Left colon (tissue), 2 donors: ENCODE results near the gene NEK7. TPM values are rescaled to one million over a fixed set of nuclear protein-coding genes. Genes with fewer than 3 reads are reported as not detected.

Source experiments
- ATAC-seq: fragments of 200-7000 bp; cut with Tn5 transposase; one replicate; pipeline ENCODE4 v1.9.1; 2020; ENCODE audit warnings: mild to moderate bottlenecking, moderate library complexity
- DNase-seq, 2 donors: peaks; one replicate each; pipeline ENCODE4 v3.0.0-alpha.2; 2020
- intact Hi-C, 2 donors: fragments of 100-400 bp; cut with DNase I in 1 of 2; cut with micrococcal nuclease in 1 of 2; formaldehyde crosslinking; loops; one replicate each; pipeline versions ENCODE4 v1.11.2 to v1.14.0; 2022; cut with DNase I, micrococcal nuclease
- total RNA-seq, 2 donors: library from RNA; stranded (reverse); fragmentation: NEBNext Ultra II Directional; extraction: Animal tissue kit (Norgen Biotek cat#: 25700); gene quantifications; one replicate each; pipeline ENCODE4 v1.2.1, GENCODE V29; 2021
- donor health status: DM: no; HTN: no; CAD: no.
- donor health status: DM: yes; HTN: yes; CAD: no.

NEK7 gene
- total RNA-seq, 2 donors from 2014 or later: 44.0 to 61.3 TPM

- intact Hi-C loops: no loop called here
- DNase-seq (no peak), ATAC-seq (no peak)
Observed at GRCh38 chr1:198135366-198135765, 21.4 kb upstream of the NEK7 start.

DNA sequence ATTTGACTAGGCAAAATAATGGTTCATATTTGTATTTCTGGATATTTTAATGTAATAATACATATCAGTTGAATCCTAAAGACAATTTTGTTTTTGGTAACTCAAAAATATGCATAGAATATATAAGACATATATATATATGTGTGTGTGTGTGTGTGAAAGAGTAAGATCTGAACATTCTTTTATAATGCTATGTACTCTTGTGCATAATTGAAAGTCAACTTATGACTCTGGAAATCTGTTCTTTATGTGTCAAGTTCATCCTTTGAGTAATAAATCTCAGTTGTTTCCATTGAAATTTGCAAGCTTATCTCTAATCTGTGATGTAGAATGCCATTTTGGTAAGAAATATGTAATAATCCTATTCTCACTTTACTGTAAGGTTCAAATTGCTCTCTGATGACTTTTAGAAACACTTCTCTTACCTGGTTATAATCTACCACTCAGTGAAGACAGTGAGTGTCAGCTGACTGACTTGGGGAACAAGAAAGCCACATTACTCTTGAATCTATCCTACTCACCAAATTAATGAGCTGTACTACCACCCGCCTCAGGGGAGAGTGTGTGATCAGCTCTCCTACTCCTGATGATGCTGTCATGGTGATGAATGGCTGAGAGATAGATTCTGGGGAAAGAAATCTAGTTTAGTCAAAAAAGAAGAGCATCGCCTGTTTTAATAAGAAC, 15.0 kb upstream of the NEK7 start:
- no peak for DNase-seq
- ATAC-seq: no peak
- intact Hi-C loops: no loop called here

- DNase-seq (no peak), ATAC-seq (no peak)
- intact Hi-C loops: no loop called here
Observed at GRCh38 chr1:198143797-198144196, 13.0 kb upstream of the NEK7 start.

DNA sequence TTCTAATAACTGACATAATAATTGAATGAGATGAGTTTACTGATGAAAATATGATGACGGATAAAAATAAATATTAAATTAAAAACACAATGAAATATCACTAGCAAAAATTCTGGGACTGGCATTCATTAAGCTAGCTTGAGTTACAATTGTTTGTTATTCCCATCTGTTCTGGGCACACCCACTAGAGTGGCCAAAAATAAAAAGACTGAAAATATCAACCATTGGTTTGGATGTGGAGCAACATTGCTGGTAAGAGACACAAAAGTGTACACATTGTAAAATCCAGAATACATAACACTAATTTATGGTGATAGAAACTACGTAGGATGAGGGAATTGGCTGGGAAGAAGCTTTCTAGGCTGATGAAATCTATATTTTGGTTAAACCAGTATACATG, 9.6 kb upstream of the NEK7 start:
- DNase-seq: no peak
- no peak for ATAC-seq
- intact Hi-C loops: no loop called here

DNA sequence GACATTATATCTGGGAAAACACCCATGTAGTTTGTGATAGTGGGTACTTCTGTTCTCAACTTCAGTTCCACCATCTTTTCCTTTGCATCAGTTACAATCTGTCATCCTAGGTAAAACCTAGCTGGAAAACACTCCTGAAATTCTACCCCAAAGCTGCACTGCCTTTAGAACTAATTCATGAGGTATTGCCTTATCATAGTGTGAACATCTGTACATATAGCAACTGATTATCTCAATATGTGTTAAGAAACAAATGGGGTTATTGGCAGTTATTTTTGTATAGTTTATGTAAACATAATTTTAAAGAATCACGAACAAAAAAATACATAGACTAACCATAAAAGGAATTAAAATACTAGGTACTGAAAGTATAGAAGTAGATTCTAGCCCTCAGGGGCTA, 6.4 kb upstream of the NEK7 start:
- ATAC-seq (no peak), DNase-seq (no peak)
- intact Hi-C loops: no loop called here

DNA sequence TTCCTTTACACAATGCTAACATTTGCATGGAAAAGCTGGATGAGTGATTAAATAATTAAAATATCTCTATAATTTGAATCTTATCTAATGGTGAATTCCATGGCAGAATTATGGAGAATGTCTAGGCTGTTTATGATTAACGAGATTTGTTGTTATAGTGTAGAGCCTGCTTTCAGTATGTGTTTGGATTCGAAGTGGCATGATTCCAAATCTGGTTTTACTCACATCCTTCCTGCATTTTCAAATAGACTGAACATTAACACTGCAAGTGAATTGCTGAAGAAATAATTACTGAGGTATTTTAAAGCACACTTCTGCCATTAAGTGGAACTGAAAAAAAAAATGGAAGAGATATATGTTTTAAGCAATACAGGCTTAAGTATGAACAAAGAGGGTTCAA, 5.1 kb upstream of the NEK7 start:
- ATAC-seq (no peak), DNase-seq (no peak)
- intact Hi-C loops: no loop called here

- no peak for ATAC-seq
- intact Hi-C loops: no loop called here
- DNase-seq: no peak
Observed at GRCh38 chr1:198153103-198153502, 3.7 kb upstream of the NEK7 start.

DNA sequence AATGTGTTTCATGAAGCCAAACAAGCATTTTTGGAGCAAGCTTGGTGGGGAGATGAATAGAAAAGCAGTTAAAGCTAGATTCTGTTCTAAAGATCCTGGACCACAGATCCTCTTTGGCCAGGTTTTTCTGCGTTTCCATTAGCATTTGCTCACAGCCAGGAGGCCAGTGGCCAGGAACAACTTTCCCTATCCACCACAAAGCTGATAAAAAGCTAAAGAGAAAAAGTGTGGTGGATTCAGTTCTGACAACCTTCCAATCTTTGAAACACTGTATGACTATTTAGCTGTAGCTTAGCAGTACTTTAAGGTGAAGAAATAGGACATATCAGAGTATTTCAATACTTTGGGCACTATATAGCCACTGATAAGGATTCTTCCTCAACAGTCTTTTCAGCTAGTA, 3.0 kb upstream of the NEK7 start:
- DNase-seq (no peak), ATAC-seq (no peak)
- intact Hi-C loops: no loop called here

- intact Hi-C loops: no loop called here
Observed at GRCh38 chr1:198155253-198155652, 1.5 kb upstream of the NEK7 start.

GRCh38 chr1:198156111-198156744, 570 bp upstream of the NEK7 start:
- ATAC-seq (peak; percentile 54), DNase-seq (peak; percentile 65 to 78)
- intact Hi-C loops: no loop called here

More at GRCh38 chr1:198155253-198155652, 1.5 kb upstream of the NEK7 start:
- DNase-seq: no peak
- ATAC-seq: no peak

- ATAC-seq: peak; percentile 66
- intact Hi-C loops: no loop called here
- peak; percentile 92 to 93 for DNase-seq
Observed at GRCh38 chr1:198157241-198157846, 546 bp downstream of the NEK7 start.

GRCh38 chr1:198157847-198158725, 1.3 kb downstream of the NEK7 start:
- DNase-seq: peak in 1 of 2 donors; percentile 20
- no peak for ATAC-seq
- intact Hi-C loops: no loop called here

DNA sequence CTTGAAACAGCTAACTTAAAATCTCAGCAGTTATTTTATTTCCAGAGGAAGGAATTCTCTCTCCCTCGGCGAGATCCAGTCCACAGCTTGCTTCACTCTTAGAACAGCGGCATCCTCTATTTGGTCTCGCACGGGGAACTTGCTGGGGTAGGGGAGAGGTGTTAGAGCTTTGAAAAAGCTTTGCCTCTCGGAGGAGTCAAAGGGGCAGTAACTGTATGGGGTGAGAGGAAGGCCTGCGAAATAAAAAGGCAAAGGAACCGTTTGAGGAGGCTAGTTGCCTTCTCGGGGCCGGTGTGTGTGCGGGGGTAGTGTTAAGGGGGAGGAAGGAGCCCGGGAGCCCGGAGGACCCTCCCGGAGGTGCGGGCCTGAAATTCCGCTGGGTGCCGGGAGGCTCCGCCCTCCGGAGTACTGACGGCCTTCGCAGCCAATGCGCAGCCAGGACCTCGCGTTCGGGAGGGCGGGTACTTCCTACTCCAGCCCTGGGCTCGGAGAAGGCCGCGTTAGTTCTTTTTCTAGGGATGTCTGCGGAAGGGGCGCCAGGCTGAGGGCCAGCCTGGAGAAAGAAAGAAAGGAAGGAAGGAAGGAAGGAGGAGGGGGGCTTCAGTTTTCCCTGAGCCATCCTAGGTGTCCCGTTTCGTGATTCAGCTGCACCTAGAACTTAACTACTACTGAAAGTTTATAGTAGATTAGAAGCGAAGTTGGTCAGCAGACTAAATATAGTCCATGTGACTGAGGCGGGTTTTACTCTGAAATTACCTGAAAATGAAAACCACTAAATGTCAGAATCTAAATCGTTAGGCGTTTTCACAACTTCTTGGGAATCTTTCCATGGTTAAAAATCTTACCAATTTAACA, 2.2 kb downstream of the NEK7 start:
- intact Hi-C loops: no loop called here
- peak; percentile 70 for ATAC-seq
- peak; percentile 90 to 93 for DNase-seq

- intact Hi-C loops: no loop called here
Observed at GRCh38 chr1:198160222-198160621, 3.4 kb downstream of the NEK7 start.

DNA sequence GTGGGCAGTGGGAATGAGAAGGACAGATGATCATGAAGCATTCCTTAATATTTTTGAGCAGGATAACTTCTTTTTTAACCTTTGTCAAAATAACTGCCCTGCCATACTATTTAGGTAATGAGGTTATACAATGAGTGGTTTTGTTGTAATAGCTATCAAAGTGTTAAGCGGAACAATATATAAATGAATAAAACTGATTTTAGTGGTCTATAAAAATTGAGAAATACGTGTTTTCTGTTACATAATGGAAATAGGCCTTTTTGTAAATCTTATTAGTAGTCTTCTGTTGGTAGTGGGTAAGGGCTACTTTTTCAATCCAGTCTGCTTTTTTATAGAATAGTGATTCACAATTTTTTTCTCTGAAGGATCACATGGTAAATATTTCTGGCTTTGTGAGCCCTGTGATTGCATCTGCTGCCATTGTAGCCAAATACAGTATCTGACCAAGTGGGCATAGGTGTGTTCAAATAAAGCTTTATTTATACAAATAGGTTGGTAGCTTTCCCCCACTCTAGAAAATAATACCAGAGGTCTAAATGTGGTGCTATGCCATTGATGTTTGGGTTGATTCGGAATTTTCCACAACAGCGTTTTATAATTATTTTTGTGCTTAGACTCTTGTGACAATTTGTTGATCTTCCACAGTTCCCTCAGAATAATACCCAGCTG, 4.3 kb downstream of the NEK7 start:
- intact Hi-C loops: no loop called here
- ATAC-seq: no peak

More at GRCh38 chr1:198160222-198160621, 3.4 kb downstream of the NEK7 start:
- ATAC-seq (no peak), DNase-seq (no peak)

DNA sequence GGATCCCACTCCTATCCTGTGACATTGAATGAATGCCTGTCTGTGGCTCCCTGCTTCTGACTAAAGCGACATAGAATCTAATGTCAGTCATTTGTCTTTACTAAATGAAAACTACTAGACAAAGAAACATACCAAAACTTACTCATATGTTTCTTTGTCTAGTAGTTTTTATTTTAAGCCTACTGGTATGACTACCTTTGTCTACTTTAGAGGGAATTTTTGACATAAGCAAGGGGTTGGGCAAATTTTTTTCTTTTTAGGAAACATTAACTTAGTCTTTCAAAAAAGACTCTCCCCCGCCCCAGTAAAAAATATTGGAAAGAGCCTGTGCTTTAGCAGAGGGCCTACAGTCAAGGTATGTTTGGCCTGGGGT, 4.9 kb downstream of the NEK7 start:
- ATAC-seq: no peak
- intact Hi-C loops: no loop called here
- no peak for DNase-seq

More for the DNA sequence above, 4.3 kb downstream of the NEK7 start:
- no peak for DNase-seq

GRCh38 chr1:198162091-198162767, 5.4 kb downstream of the NEK7 start:
- intact Hi-C loops: no loop called here
- DNase-seq: peak; percentile 31 to 59
- peak; percentile 46 for ATAC-seq
